ENCODE results near the gene ZNF23.
"Not testable (repeated sequence)": the region's sequence is repeated elsewhere in the genome, so short reads cannot be mapped to it uniquely, and the experiment has no call there.

DNA sequence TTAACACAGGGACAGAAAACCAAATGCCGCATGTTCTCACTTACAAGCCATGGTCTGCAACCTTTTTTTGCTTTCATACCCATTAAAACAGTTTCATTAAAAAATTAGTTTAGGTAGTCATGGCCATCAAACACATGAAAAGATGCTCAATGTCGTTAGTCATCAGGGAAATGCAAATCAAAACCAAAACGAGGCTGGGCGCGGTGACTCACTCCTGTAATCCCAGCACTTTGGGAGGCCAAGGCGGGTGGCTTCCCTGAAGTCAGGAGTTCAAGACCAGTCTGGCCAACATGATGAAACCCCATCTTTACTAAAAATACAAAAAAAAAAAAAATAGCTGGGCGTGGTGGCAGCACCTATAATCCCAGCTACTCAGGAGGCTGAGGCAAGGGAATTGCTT, 42.0 kb upstream of the ZNF23 start:
- not testable (repeated sequence) for TF ChIP-seq POLR2A (IDR thresholded peaks at IDR 0.05)
- TF ChIP-seq, protein P1, sequence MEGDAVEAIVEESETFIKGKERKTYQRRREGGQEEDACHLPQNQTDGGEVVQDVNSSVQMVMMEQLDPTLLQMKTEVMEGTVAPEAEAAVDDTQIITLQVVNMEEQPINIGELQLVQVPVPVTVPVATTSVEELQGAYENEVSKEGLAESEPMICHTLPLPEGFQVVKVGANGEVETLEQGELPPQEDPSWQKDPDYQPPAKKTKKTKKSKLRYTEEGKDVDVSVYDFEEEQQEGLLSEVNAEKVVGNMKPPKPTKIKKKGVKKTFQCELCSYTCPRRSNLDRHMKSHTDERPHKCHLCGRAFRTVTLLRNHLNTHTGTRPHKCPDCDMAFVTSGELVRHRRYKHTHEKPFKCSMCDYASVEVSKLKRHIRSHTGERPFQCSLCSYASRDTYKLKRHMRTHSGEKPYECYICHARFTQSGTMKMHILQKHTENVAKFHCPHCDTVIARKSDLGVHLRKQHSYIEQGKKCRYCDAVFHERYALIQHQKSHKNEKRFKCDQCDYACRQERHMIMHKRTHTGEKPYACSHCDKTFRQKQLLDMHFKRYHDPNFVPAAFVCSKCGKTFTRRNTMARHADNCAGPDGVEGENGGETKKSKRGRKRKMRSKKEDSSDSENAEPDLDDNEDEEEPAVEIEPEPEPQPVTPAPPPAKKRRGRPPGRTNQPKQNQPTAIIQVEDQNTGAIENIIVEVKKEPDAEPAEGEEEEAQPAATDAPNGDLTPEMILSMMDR (IDR thresholded peaks at IDR 0.05): not testable (repeated sequence)
